Testis (tissue), 3 donors: ENCODE results near the gene GABRB3. TPM values are rescaled to one million over a fixed set of nuclear protein-coding genes. Genes with fewer than 3 reads are reported as not detected.

Source experiments
- DNase-seq: peaks from one replicate; pipeline ENCODE4 v3.0.0-alpha.2; 2019
- H3K27ac ChIP-seq, 2 donors: fragments of 200-600 bp; sonication (generic); one replicate each; pipeline ENCODE4 v1.5.1; 2019
- H3K27me3 ChIP-seq: fragments of 200-600 bp; sonication (generic); one replicate; pipeline ENCODE4 v1.5.1; 2019
- H3K36me3 ChIP-seq: fragments of 200-600 bp; sonication (generic); one replicate; pipeline ENCODE4 v1.5.1; 2017; ENCODE audit warnings: low read depth; ENCODE audit errors: missing control alignments
- H3K4me1 ChIP-seq: fragments of 200-600 bp; sonication (generic); one replicate; pipeline ENCODE4 v1.5.1; 2019
- H3K4me3 ChIP-seq, 2 donors: fragments of 200-600 bp; sonication (generic); one replicate each; pipeline ENCODE4 v1.5.1; 2017 to 2019
- H3K9me3 ChIP-seq: fragments of 200-600 bp; sonication (generic); one replicate; pipeline ENCODE4 v1.5.1; 2017
- POLR2A ChIP-seq: fragments of 450-650 bp; IDR thresholded peaks from one replicate; pipeline ENCODE4 v1.6.1; 2017; ENCODE audit warnings: antibody characterized with exemption, mild to moderate bottlenecking, moderate library complexity
- WGBS, 2 donors: methylation state at CpG; one replicate each; pipeline ENCODE4 v1.1.5; 2018; 5-methylcytosine and 5-hydroxymethylcytosine counted together
- intact Hi-C: fragments of 100-400 bp; cut with DNase I; formaldehyde crosslinking; loops from one replicate; pipeline ENCODE4 v1.15.1; 2023; ENCODE audit warnings: low total_unique reads
- polyA plus RNA-seq: library from polyadenylated mRNA; stranded (reverse); fragments of 350-450 nt; fragmentation: Illumina TruSeq; extraction: RNeasy Lipid Tissue Mini Kit (QIAGEN cat#74804); gene quantifications from one replicate; pipeline ENCODE4 v1.2.3, GENCODE V29; 2014; ENCODE audit warnings: low read depth, low replicate concordance; ENCODE audit not compliant: insufficient read depth
- total RNA-seq, 2 donors: library from RNA; depleted of rRNA; stranded (reverse); fragments of >200 nt; gene quantifications; one replicate each; pipeline ENCODE4 v1.2.3, GENCODE V29; 2016
- TF ChIP-seq, protein P1 (sequence below), 3 experiments: fragments of 450-650 bp in 2 of 3; fragments of 200-600 bp in 1 of 3; sonication (generic) in 1 of 3; IDR thresholded peaks; one replicate each; pipeline ENCODE4 v1.5.1; 2016 to 2019; ENCODE audit warnings: antibody characterized with exemption in 3 of 3, mild to moderate bottlenecking in 2 of 3, moderate library complexity in 1 of 3

GABRB3 gene
- total and polyA plus RNA-seq, 3 donors from 2014 or later, result 11.8 to 19.6 (median 16.2) TPM

DNA sequence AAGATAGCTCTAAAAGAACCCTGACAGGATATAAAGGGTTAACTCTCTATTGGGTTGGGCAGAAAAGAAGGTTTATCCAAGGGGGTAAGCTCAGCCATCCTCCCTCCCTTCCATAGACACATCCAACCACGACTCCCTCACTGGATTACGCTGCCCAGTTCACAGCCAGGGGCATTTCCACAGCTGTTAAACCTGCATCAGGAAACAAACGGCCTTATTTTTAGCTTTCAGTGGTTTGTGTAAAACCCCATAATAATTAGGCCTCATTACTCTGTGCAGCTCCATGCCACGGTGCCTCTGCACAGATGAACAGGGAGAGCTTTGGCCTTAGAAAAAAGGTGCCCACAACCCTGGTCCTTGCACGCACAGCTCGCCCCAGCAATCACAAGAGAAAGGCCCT is 110.6 kb downstream of the GABRB3 start:
- no peak overlapping the region for H3K4me3 ChIP-seq
- DNase-seq, result no peak
- 45 to 47% methylated on average over 5 to 6 of the region's 6 CpGs for WGBS, 2 donors
- H3K27ac ChIP-seq, result no peak overlapping the region
- H3K36me3 ChIP-seq, result no peaks in the 10 kb centered on the region
- H3K27me3 ChIP-seq, result no peaks in the 10 kb centered on the region
- TF ChIP-seq POLR2A, result no peak
- TF ChIP-seq, protein P1, sequence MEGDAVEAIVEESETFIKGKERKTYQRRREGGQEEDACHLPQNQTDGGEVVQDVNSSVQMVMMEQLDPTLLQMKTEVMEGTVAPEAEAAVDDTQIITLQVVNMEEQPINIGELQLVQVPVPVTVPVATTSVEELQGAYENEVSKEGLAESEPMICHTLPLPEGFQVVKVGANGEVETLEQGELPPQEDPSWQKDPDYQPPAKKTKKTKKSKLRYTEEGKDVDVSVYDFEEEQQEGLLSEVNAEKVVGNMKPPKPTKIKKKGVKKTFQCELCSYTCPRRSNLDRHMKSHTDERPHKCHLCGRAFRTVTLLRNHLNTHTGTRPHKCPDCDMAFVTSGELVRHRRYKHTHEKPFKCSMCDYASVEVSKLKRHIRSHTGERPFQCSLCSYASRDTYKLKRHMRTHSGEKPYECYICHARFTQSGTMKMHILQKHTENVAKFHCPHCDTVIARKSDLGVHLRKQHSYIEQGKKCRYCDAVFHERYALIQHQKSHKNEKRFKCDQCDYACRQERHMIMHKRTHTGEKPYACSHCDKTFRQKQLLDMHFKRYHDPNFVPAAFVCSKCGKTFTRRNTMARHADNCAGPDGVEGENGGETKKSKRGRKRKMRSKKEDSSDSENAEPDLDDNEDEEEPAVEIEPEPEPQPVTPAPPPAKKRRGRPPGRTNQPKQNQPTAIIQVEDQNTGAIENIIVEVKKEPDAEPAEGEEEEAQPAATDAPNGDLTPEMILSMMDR (IDR thresholded peaks at IDR 0.05), result no peak
- H3K9me3 ChIP-seq, result no peaks in the 10 kb centered on the region
- no peaks in the 10 kb centered on the region for H3K4me1 ChIP-seq
- intact Hi-C loops, result no loop called here

DNA sequence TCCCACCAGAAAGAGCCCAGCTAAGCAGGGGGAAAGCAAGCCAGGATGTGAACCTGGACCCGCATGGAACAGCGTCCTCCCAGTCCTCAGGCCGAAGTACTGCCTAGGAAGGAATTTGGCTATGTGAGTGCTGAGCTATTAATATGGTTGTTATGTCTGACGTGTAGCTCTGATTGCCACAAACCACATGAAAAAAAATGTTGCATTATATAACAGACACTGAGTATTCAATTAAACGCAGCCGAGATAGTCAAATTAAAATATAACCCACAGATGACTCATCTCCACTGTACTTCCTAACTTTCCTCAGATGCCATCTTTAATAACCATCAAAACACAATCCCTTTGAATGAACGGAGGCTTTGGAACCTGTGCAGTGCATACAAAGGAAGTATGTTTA is 111.1 kb downstream of the GABRB3 start:
- no peak for DNase-seq
- intact Hi-C loops, result no loop called here
- TF ChIP-seq POLR2A, result no peak
- TF ChIP-seq, protein P1 (IDR thresholded peaks at IDR 0.05), result no peak
- H3K27me3 ChIP-seq, result no peaks in the 10 kb centered on the region
- H3K27ac ChIP-seq, result no peak overlapping the region
- no peaks in the 10 kb centered on the region for H3K4me1 ChIP-seq
- H3K9me3 ChIP-seq, result no peaks in the 10 kb centered on the region
- 74 to 82% methylated on average over 5 to 7 of the region's 7 CpGs for WGBS, 2 donors
- no peak overlapping the region for H3K4me3 ChIP-seq
- H3K36me3 ChIP-seq, result no peaks in the 10 kb centered on the region

DNA sequence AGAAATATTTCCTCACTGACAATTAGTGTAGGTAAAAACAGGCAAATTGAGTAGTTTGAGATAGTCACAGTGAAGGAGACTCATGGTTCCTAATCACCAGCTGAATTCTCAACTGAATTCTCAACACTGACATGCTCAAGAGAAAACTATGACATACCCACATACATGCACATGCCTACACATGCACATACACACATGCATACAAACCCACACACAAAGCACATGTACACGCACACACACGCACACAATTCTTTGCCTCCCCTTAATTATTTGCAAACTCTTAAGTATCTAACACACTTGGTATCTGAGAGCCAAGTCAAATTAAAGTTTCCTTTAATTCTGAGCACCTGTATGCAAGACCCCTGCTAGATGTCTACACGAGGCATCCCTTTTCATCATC is 111.8 kb downstream of the GABRB3 start:
- no peak overlapping the region for H3K27ac ChIP-seq
- H3K9me3 ChIP-seq, result no peaks in the 10 kb centered on the region
- 77 to 90% methylated on average over 3 of the region's 3 CpGs for WGBS, 2 donors
- intact Hi-C loops, result no loop called here
- H3K4me1 ChIP-seq, result no peaks in the 10 kb centered on the region
- no peak overlapping the region for H3K4me3 ChIP-seq
- DNase-seq, result no peak
- no peak for TF ChIP-seq POLR2A
- TF ChIP-seq, protein P1 (IDR thresholded peaks at IDR 0.05), result no peak
- no peaks in the 10 kb centered on the region for H3K36me3 ChIP-seq
- H3K27me3 ChIP-seq, result no peaks in the 10 kb centered on the region

DNA sequence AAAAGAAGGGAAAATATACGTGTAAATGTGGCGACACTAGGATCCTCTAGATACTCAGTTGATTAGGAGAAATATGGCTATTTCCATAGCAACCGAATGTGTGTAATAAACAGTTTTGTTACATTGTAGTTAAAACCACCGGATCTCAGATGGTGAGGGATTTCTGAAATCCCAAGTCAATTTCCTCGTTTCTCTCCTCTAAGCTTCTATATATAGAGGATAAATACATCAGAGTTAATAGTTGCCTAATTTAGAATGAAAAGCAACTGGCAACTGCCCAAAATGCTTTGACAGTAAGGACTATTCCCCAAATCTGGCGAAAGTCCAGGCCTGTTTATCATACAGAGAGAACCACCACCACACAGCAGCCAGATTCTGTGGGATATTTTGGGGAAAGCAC is 112.6 kb downstream of the GABRB3 start:
- Histone ChIP-seq H3K27ac (no peak overlapping the region), H3K4me3 (no peak overlapping the region), H3K4me1 (no peaks in the 10 kb centered on the region), H3K9me3 (no peaks in the 10 kb centered on the region), H3K27me3 (no peaks in the 10 kb centered on the region), H3K36me3 (no peaks in the 10 kb centered on the region)
- 69 to 72% methylated on average over 6 of the region's 6 CpGs for WGBS, 2 donors
- TF ChIP-seq, protein P1 (IDR thresholded peaks at IDR 0.05), result no peak
- TF ChIP-seq POLR2A, result no peak
- intact Hi-C loops, result no loop called here
- DNase-seq, result no peak

DNA sequence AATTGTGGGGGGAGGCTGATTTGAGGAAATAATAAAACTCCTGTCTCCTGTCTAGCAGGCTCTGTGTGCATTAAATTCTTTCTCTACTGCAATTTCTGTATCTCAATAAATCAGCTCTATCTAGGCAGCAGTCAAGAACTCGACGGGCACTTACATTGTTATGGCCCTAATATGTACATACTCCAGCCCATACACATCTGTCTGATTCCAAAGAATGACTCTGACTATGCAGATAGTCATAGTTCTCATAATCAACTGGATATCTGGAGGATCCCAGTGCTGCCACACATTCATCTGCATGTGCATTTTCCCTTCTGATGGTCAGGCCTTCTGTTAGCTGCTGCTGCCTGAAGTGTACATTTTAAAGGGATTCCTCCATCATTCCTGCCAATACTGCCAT is 114.6 kb downstream of the GABRB3 start:
- no peaks in the 10 kb centered on the region for H3K36me3 ChIP-seq
- H3K27me3 ChIP-seq, result no peaks in the 10 kb centered on the region
- no peak overlapping the region for H3K27ac ChIP-seq
- H3K4me3 ChIP-seq, result no peak overlapping the region
- intact Hi-C loops, result no loop called here
- TF ChIP-seq, protein P1 (IDR thresholded peaks at IDR 0.05), result no peak
- TF ChIP-seq POLR2A, result no peak
- H3K4me1 ChIP-seq, result no peaks in the 10 kb centered on the region
- DNase-seq, result no peak
- WGBS, 2 donors, result 31 to 39% methylated on average over 2 of the region's 2 CpGs
- no peaks in the 10 kb centered on the region for H3K9me3 ChIP-seq
